ENCODE results near the gene SPATA18. TPM values are rescaled to one million over a fixed set of nuclear protein-coding genes. Genes with fewer than 3 reads are reported as not detected.

SPATA18 gene
- total RNA-seq, 4 donors from 2014 or later, result 1.4 to 9.2 (median 2.0) TPM

GRCh38 chr4:52059372-52059771 is 8.3 kb downstream of the SPATA18 start:
- WGBS, 2 donors, result 62 to 75% methylated on average over 3 of the region's 3 CpGs
- intact Hi-C loops (cut with DNase I), result no loop called here
- H3K27ac ChIP-seq, result no peak overlapping the region
- H3K27me3 ChIP-seq, result no peaks in the 10 kb centered on the region
- H3K4me3 ChIP-seq (replicated peaks in 1 of 3), result no peak overlapping the region
- no peaks in the 10 kb centered on the region for H3K4me1 ChIP-seq
- TF ChIP-seq CTCF (IDR thresholded peaks at IDR 0.05) (no peak), POLR2A (IDR thresholded peaks at IDR 0.05) (no peak)
- H3K9me3 ChIP-seq, result no peaks in the 10 kb centered on the region
- DNase-seq, result no peak
- H3K36me3 ChIP-seq, result no peaks in the 10 kb centered on the region

GRCh38 chr4:52069571-52069970 is 18.5 kb downstream of the SPATA18 start:
- no peak for DNase-seq
- Histone ChIP-seq H3K36me3 (no peaks in the 10 kb centered on the region), H3K4me3 (replicated peaks in 1 of 3) (no peak overlapping the region), H3K27ac (no peak overlapping the region), H3K4me1 (no peaks in the 10 kb centered on the region), H3K27me3 (no peaks in the 10 kb centered on the region), H3K9me3 (no peaks in the 10 kb centered on the region)
- intact Hi-C loops (cut with DNase I), result no loop called here
- WGBS, 2 donors, result 66 to 67% methylated on average over 1 of the region's 1 CpG
- TF ChIP-seq POLR2A (IDR thresholded peaks at IDR 0.05), result no peak
- TF ChIP-seq CTCF (IDR thresholded peaks at IDR 0.05), result no peak

GRCh38 chr4:52071791-52072546 is 20.9 kb downstream of the SPATA18 start:
- intact Hi-C loops (cut with DNase I), result no loop called here
- no peaks in the 10 kb centered on the region for H3K27me3 ChIP-seq
- no peak overlapping the region for H3K4me3 ChIP-seq (replicated peaks in 1 of 3)
- peaks cover 0 to 4% of the 10 kb centered on the region in 2 donors for H3K4me1 ChIP-seq
- TF ChIP-seq POLR2A (IDR thresholded peaks at IDR 0.05), result no peak
- no peak for TF ChIP-seq CTCF (IDR thresholded peaks at IDR 0.05)
- DNase-seq, result no peak
- H3K36me3 ChIP-seq, result no peaks in the 10 kb centered on the region
- H3K9me3 ChIP-seq, result no peaks in the 10 kb centered on the region
- H3K27ac ChIP-seq, result no peak overlapping the region
- 58 to 68% methylated on average over 10 of the region's 10 CpGs for WGBS, 2 donors

- intact Hi-C loops (cut with DNase I), result no loop called here
- whole genome bisulfite sequencing, 2 donors, result 3 to 13% methylated on average over 25 to 26 of the region's 26 CpGs
- no peak for TF ChIP-seq CTCF (IDR thresholded peaks at IDR 0.05)
- no peak for TF ChIP-seq POLR2A (IDR thresholded peaks at IDR 0.05)
- Histone ChIP-seq H3K4me3 (replicated peaks in 1 of 3) (no peak overlapping the region), H3K36me3 (no peaks in the 10 kb centered on the region), H3K9me3 (no peaks in the 10 kb centered on the region), H3K4me1 (peaks cover 0 to 4% of the 10 kb centered on the region in 2 donors), H3K27me3 (no peaks in the 10 kb centered on the region), H3K27ac (no peak overlapping the region)
- DNase-seq, result peak; percentile 10 to 34
These were observed 25.6 kb downstream of the SPATA18 start for GRCh38 chr4:52076731-52077130.

GRCh38 chr4:52079659-52080058 is 28.6 kb downstream of the SPATA18 start:
- H3K27me3 ChIP-seq, result no peaks in the 10 kb centered on the region
- DNase-seq, result no peak
- TF ChIP-seq POLR2A (IDR thresholded peaks at IDR 0.05), result no peak
- TF ChIP-seq CTCF (IDR thresholded peaks at IDR 0.05), result no peak
- no peak overlapping the region for H3K27ac ChIP-seq
- H3K36me3 ChIP-seq, result no peaks in the 10 kb centered on the region
- no peaks in the 10 kb centered on the region for H3K9me3 ChIP-seq
- 65 to 68% methylated on average over 2 of the region's 2 CpGs for WGBS, 2 donors
- H3K4me1 ChIP-seq, result peaks cover 0 to 4% of the 10 kb centered on the region in 2 donors
- intact Hi-C loops (cut with DNase I), result no loop called here
- H3K4me3 ChIP-seq (replicated peaks in 1 of 3), result no peak overlapping the region

Measured in thyroid gland (tissue), 4 donors.